ENCODE data around the gene RAX.

GRCh38 chr18:59220784-59221765 is 52.2 kb downstream of the RAX start:
- no peak for TF ChIP-seq EZH2 (IDR thresholded peaks at IDR 0.05; ENCODE audit: insufficient read depth, poor library complexity, severe bottlenecking)
- no peak for TF ChIP-seq EZH2phosphoT487 (IDR thresholded peaks at IDR 0.05; ENCODE audit: insufficient read depth, low read depth)

All from GM23248 (cell line).